Natural killer cell (primary cell): ENCODE results near the gene RABGAP1L. TPM values are rescaled to one million over a fixed set of nuclear protein-coding genes. Genes with fewer than 3 reads are reported as not detected.

Experiments
- ATAC-seq, 3 donors: fragments of 150-1000 bp in 2 of 3; fragments of 200-7000 bp in 1 of 3; cut with Tn5 transposase; 1 replicate in 1 of 3; 2 replicates in 2 of 3; pipeline ENCODE4 v1.10.0; 2021; ENCODE audit warnings: mild to moderate bottlenecking in 2 of 3, moderate library complexity in 2 of 3
- DNase-seq, 2 donors: peaks; one replicate each; pipeline versions ENCODE4 v3.0.0 to v3.0.0-alpha.2; 2013 to 2021; ENCODE audit warnings: mixed read lengths in 1 of 2
- H3K27ac ChIP-seq: one replicate; pipeline ENCODE4 v1.5.1; 2013; ENCODE audit warnings: mild to moderate bottlenecking, low read length
- H3K27me3 ChIP-seq: one replicate; pipeline ENCODE4 v1.6.1; 2013; ENCODE audit warnings: low read length; ENCODE audit not compliant: control insufficient read depth, insufficient read depth
- H3K36me3 ChIP-seq: one replicate; pipeline ENCODE4 v1.6.1; 2013; ENCODE audit warnings: low read length; ENCODE audit not compliant: control insufficient read depth, insufficient read depth
- H3K4me1 ChIP-seq: one replicate; pipeline ENCODE4 v1.6.1; 2013; ENCODE audit warnings: low read length; ENCODE audit not compliant: control insufficient read depth, insufficient read depth
- H3K4me3 ChIP-seq: one replicate; pipeline ENCODE4 v1.5.1; 2013; ENCODE audit warnings: low read length
- H3K9me3 ChIP-seq: one replicate; pipeline ENCODE4 v1.6.1; 2013; ENCODE audit warnings: low read length; ENCODE audit not compliant: control insufficient read depth, insufficient read depth
- H3K27ac Mint-ChIP-seq, 2 donors: one replicate each; pipeline ENCODE4 v1.8.0; 2022; ENCODE audit warnings: mild to moderate bottlenecking in 2 of 2, mixed read lengths in 2 of 2, moderate library complexity in 1 of 2
- H3K27me3 Mint-ChIP-seq, 2 donors: one replicate each; pipeline ENCODE4 v1.8.0; 2022; ENCODE audit warnings: low read depth in 2 of 2, mixed read lengths in 2 of 2
- H3K36me3 Mint-ChIP-seq: one replicate; pipeline ENCODE4 v1.8.0; 2022; ENCODE audit warnings: mixed read lengths
- H3K4me1 Mint-ChIP-seq, 2 donors: one replicate each; pipeline ENCODE4 v1.8.0; 2022; ENCODE audit warnings: mixed read lengths in 2 of 2
- H3K4me3 Mint-ChIP-seq: one replicate; pipeline ENCODE4 v1.8.0; 2022; ENCODE audit warnings: mild to moderate bottlenecking, moderate library complexity, mixed read lengths
- H3K9me3 Mint-ChIP-seq, 2 donors: one replicate each; pipeline ENCODE4 v1.8.0; 2022; ENCODE audit warnings: mixed read lengths in 2 of 2
- CTCF ChIP-seq: fragments of 200-600 bp; IDR thresholded peaks from one replicate; pipeline ENCODE4 v1.8.0; 2022; ENCODE audit warnings: antibody characterized with exemption
- WGBS: methylation state at CpG from one replicate; pipeline ENCODE4 v1.1.7; 2013; ENCODE audit warnings: missing lambda C conversion rate; ENCODE audit not compliant: insufficient coverage; 5-methylcytosine and 5-hydroxymethylcytosine counted together
- intact Hi-C: fragments of 100-400 bp; cut with micrococcal nuclease; formaldehyde crosslinking; loops from one replicate; pipeline ENCODE4 v1.14.2; 2022
- total RNA-seq, 4 donors: library from RNA; stranded (reverse); fragments of 120-200 nt in 1 of 4; gene quantifications; one replicate each; pipeline versions ENCODE4 v1.2.3 to v1.2.4, GENCODE V29; 2013 to 2022

The RABGAP1L gene
- 100 to 1,000 TPM; 145 to 168 (median 153) TPM for total RNA-seq
- total RNA-seq (2013): 263 TPM

GRCh38 chr1:174159252-174160108 lies at the start of gene RABGAP1L:
Gene RABGAP1L (plus strand): TSS chr1:174159520.
- DNase-seq: peak; percentile 87 to 98
- H3K4me1 Mint-ChIP-seq: peaks cover 34 to 60% of the 10 kb centered on the region in 2 donors
- ATAC-seq: peak; percentile 88 to 96 (median 88)

GRCh38 chr1:174110053-174110452 lies 49.3 kb upstream of the RABGAP1L start:
- no peak overlapping the region for H3K27ac ChIP-seq
- no CpG with 5 or more reads among the region's 1 CpG for WGBS
- H3K9me3 ChIP-seq: no peaks in the 10 kb centered on the region
- H3K4me3 Mint-ChIP-seq: no peak overlapping the region
- H3K36me3 Mint-ChIP-seq: no peaks in the 10 kb centered on the region
- no peak overlapping the region for H3K4me3 ChIP-seq
- ATAC-seq (no peak), DNase-seq (no peak)
- H3K27ac Mint-ChIP-seq: no peak overlapping the region
- peaks cover 0 to 9% of the 10 kb centered on the region in 2 donors for H3K27me3 Mint-ChIP-seq
- no peaks in the 10 kb centered on the region for H3K4me1 ChIP-seq
- intact Hi-C loops: no loop called here
- no peaks in the 10 kb centered on the region for H3K36me3 ChIP-seq
- H3K9me3 Mint-ChIP-seq: no peaks in the 10 kb centered on the region
- no peaks in the 10 kb centered on the region for H3K27me3 ChIP-seq
- no peak for TF ChIP-seq CTCF
- no peaks in the 10 kb centered on the region for H3K4me1 Mint-ChIP-seq

More at GRCh38 chr1:174159252-174160108, at the start of gene RABGAP1L:
- no peaks in the 10 kb centered on the region for H3K27me3 Mint-ChIP-seq
- Histone ChIP-seq H3K27ac (peak within 1 kb of the TSS; percentile 93), H3K36me3 (no peaks in the 10 kb centered on the region), H3K9me3 (no peaks in the 10 kb centered on the region), H3K4me3 (peak within 1 kb of the TSS; percentile 81), H3K27me3 (no peaks in the 10 kb centered on the region), H3K4me1 (peaks cover 22% of the 10 kb centered on the region)
- under 1% methylated on average over 97 of the region's 98 CpGs for WGBS
- peak within 1 kb of the TSS; percentile 86 to 98 for H3K27ac Mint-ChIP-seq
- H3K4me3 Mint-ChIP-seq: peak within 1 kb of the TSS; percentile 92
- H3K9me3 Mint-ChIP-seq: no peaks in the 10 kb centered on the region
- intact Hi-C loops: loop anchor here (5.0 to 10.0 kb wide), 3 partner anchors 48 to 295 kb away; partner anchors contain the start of genes GAS5, RC3H1 and ZBTB37
- no peaks in the 10 kb centered on the region for H3K36me3 Mint-ChIP-seq
- TF ChIP-seq CTCF: no peak

GRCh38 chr1:174112489-174113162 lies 46.7 kb upstream of the RABGAP1L start:
- Histone ChIP-seq H3K27me3 (no peaks in the 10 kb centered on the region), H3K4me3 (no peak overlapping the region), H3K4me1 (no peaks in the 10 kb centered on the region), H3K36me3 (no peaks in the 10 kb centered on the region), H3K27ac (no peak overlapping the region), H3K9me3 (no peaks in the 10 kb centered on the region)
- Mint-ChIP-seq H3K36me3 (no peaks in the 10 kb centered on the region), H3K27me3 (no peaks in the 10 kb centered on the region), H3K4me1 (no peaks in the 10 kb centered on the region), H3K27ac (no peak overlapping the region), H3K4me3 (no peak overlapping the region), H3K9me3 (no peaks in the 10 kb centered on the region)
- DNase-seq: no peak
- WGBS: 95% methylated on average over 3 of the region's 5 CpGs
- intact Hi-C loops: no loop called here
- ATAC-seq: no peak
- TF ChIP-seq CTCF: no peak
